ENCODE data around the gene PRKCG.
"Not testable (repeated sequence)": the region's sequence is repeated elsewhere in the genome, so short reads cannot be mapped to it uniquely, and the experiment has no call there.

Gene PRKCG

GRCh38 chr19:53881482-53882390, at the start of gene PRKCG:
PRKCG (plus strand) TSS chr19:53882197; CDS start chr19:53882495, 298 bp downstream.
- Histone ChIP-seq H3K9ac (ENCODE audit: low read length) (no peak within 1 kb of the TSS), H3K27ac (ENCODE audit: low read depth, low read length, poor library complexity, severe bottlenecking) (no peak within 1 kb of the TSS), H3K4me2 (ENCODE audit: low read length) (no peak within 1 kb of the TSS)

GRCh38 chr19:53832861-53833260, 49.1 kb upstream of the PRKCG start:
- not testable (repeated sequence) for H3K27ac ChIP-seq (ENCODE audit: low read depth, low read length, poor library complexity, severe bottlenecking); H2AFZ ChIP-seq (ENCODE audit: low read length); H4K20me1 ChIP-seq (ENCODE audit: insufficient read depth, low read length); H3K27me3 ChIP-seq (ENCODE audit: insufficient read depth, low read length); H3K9me2 ChIP-seq (ENCODE audit: low read depth, low read length); H3K4me3 ChIP-seq (ENCODE audit: low read depth, low read length, poor library complexity, severe bottlenecking); H3K9ac ChIP-seq (ENCODE audit: low read length); H3F3A ChIP-seq (ENCODE audit: insufficient read depth, low read length); H3K4me1 ChIP-seq (ENCODE audit: insufficient read depth, low read length, severe bottlenecking); H3K9me3 ChIP-seq (ENCODE audit: low read length); H3K36me3 ChIP-seq (ENCODE audit: insufficient read depth, low read length); H3K4me2 ChIP-seq (ENCODE audit: low read length); H3K79me2 ChIP-seq (ENCODE audit: insufficient read depth, low read length)

More at GRCh38 chr19:53881482-53882390, at the start of gene PRKCG:
- H4K20me1 ChIP-seq (ENCODE audit: insufficient read depth, low read length): no peaks in the 10 kb centered on the region
- H3K27me3 ChIP-seq (ENCODE audit: insufficient read depth, low read length): no peaks in the 10 kb centered on the region
- no peak for TF ChIP-seq EZH2 (IDR thresholded peaks at IDR 0.05; ENCODE audit: borderline replicate concordance, low read length)
- TF ChIP-seq CTCF (IDR thresholded peaks at IDR 0.05; ENCODE audit: low read length): no peak
- H3K9me2 ChIP-seq (ENCODE audit: low read depth, low read length): no peaks in the 10 kb centered on the region
- H3K4me3 ChIP-seq (ENCODE audit: low read depth, low read length, poor library complexity, severe bottlenecking): no peak within 1 kb of the TSS
- no peaks in the 10 kb centered on the region for H3K9me3 ChIP-seq (ENCODE audit: low read length)
- H3K4me1 ChIP-seq (ENCODE audit: insufficient read depth, low read length, severe bottlenecking): no peaks in the 10 kb centered on the region
- H3K79me2 ChIP-seq (ENCODE audit: insufficient read depth, low read length): no peaks in the 10 kb centered on the region
- no peak within 1 kb of the TSS for H2AFZ ChIP-seq (ENCODE audit: low read length)
- H3K36me3 ChIP-seq (ENCODE audit: insufficient read depth, low read length): no peaks in the 10 kb centered on the region
- no peaks in the 10 kb centered on the region for H3F3A ChIP-seq (ENCODE audit: insufficient read depth, low read length)

GRCh38 chr19:53838446-53838845, 43.6 kb upstream of the PRKCG start:
- H3K9me3 ChIP-seq (ENCODE audit: low read length); H3K27ac ChIP-seq (ENCODE audit: low read depth, low read length, poor library complexity, severe bottlenecking); H3K4me1 ChIP-seq (ENCODE audit: insufficient read depth, low read length, severe bottlenecking); H3K4me3 ChIP-seq (ENCODE audit: low read depth, low read length, poor library complexity, severe bottlenecking); H3K36me3 ChIP-seq (ENCODE audit: insufficient read depth, low read length); H3K4me2 ChIP-seq (ENCODE audit: low read length); H3K79me2 ChIP-seq (ENCODE audit: insufficient read depth, low read length); H3K9ac ChIP-seq (ENCODE audit: low read length); H3F3A ChIP-seq (ENCODE audit: insufficient read depth, low read length); H4K20me1 ChIP-seq (ENCODE audit: insufficient read depth, low read length); H3K9me2 ChIP-seq (ENCODE audit: low read depth, low read length); H3K27me3 ChIP-seq (ENCODE audit: insufficient read depth, low read length); H2AFZ ChIP-seq (ENCODE audit: low read length): not testable (repeated sequence)

GRCh38 chr19:53840241-53840640, 41.8 kb upstream of the PRKCG start:
- H3K79me2 ChIP-seq (ENCODE audit: insufficient read depth, low read length); H3F3A ChIP-seq (ENCODE audit: insufficient read depth, low read length); H3K4me3 ChIP-seq (ENCODE audit: low read depth, low read length, poor library complexity, severe bottlenecking); H3K4me2 ChIP-seq (ENCODE audit: low read length); H3K27ac ChIP-seq (ENCODE audit: low read depth, low read length, poor library complexity, severe bottlenecking); H3K9ac ChIP-seq (ENCODE audit: low read length); H3K27me3 ChIP-seq (ENCODE audit: insufficient read depth, low read length); H3K4me1 ChIP-seq (ENCODE audit: insufficient read depth, low read length, severe bottlenecking); H3K36me3 ChIP-seq (ENCODE audit: insufficient read depth, low read length); H3K9me3 ChIP-seq (ENCODE audit: low read length); H2AFZ ChIP-seq (ENCODE audit: low read length); H3K9me2 ChIP-seq (ENCODE audit: low read depth, low read length); H4K20me1 ChIP-seq (ENCODE audit: insufficient read depth, low read length): not testable (repeated sequence)

GRCh38 chr19:53840914-53841313, 41.1 kb upstream of the PRKCG start:
- not testable (repeated sequence) for H3K36me3 ChIP-seq (ENCODE audit: insufficient read depth, low read length); H3K4me3 ChIP-seq (ENCODE audit: low read depth, low read length, poor library complexity, severe bottlenecking); H2AFZ ChIP-seq (ENCODE audit: low read length); H3K79me2 ChIP-seq (ENCODE audit: insufficient read depth, low read length); H3K27me3 ChIP-seq (ENCODE audit: insufficient read depth, low read length); H3K9ac ChIP-seq (ENCODE audit: low read length); H3K9me2 ChIP-seq (ENCODE audit: low read depth, low read length); H3K9me3 ChIP-seq (ENCODE audit: low read length); H3K4me1 ChIP-seq (ENCODE audit: insufficient read depth, low read length, severe bottlenecking); H3F3A ChIP-seq (ENCODE audit: insufficient read depth, low read length); H3K4me2 ChIP-seq (ENCODE audit: low read length); H4K20me1 ChIP-seq (ENCODE audit: insufficient read depth, low read length); H3K27ac ChIP-seq (ENCODE audit: low read depth, low read length, poor library complexity, severe bottlenecking)
